CD4-positive, CD25-positive, alpha-beta regulatory T cell (primary cell): ENCODE results near the gene BMP7. TPM values are rescaled to one million over a fixed set of nuclear protein-coding genes. Genes with fewer than 3 reads are reported as not detected.

Experiments
- ATAC-seq, 2 donors: fragments of 150-1000 bp; cut with Tn5 transposase; one replicate each; pipeline ENCODE4 v1.10.0; 2021; ENCODE audit warnings: low read depth in 2 of 2, moderate number of reproducible peaks in 2 of 2, moderate library complexity in 1 of 2
- DNase-seq, 3 donors: peaks; one replicate each; pipeline versions ENCODE4 v3.0.0 to v3.0.0-alpha.2; 2012 to 2022; ENCODE audit warnings: mixed read lengths in 1 of 3
- H3K27ac ChIP-seq: one replicate; pipeline ENCODE4 v1.7.0; 2013; ENCODE audit warnings: mild to moderate bottlenecking, low read length; ENCODE audit not compliant: insufficient read depth, poor library complexity, severe bottlenecking
- H3K27me3 ChIP-seq: one replicate; pipeline ENCODE4 v1.7.0; 2013; ENCODE audit warnings: low read length; ENCODE audit not compliant: control insufficient read depth, insufficient read depth
- H3K36me3 ChIP-seq: one replicate; pipeline ENCODE4 v1.7.0; 2013; ENCODE audit warnings: mild to moderate bottlenecking, low read length, moderate library complexity; ENCODE audit not compliant: control insufficient read depth, insufficient read depth
- H3K4me1 ChIP-seq: 2 replicates; pipeline ENCODE4 v1.7.0; 2013; ENCODE audit warnings: mild to moderate bottlenecking, low read length; ENCODE audit not compliant: insufficient read depth, control insufficient read depth, poor library complexity, severe bottlenecking
- H3K4me3 ChIP-seq: one replicate; pipeline ENCODE4 v1.7.0; 2013; ENCODE audit warnings: low read depth, mild to moderate bottlenecking, low read length, moderate library complexity
- H3K9me3 ChIP-seq, 2 experiments: 1 replicate in 1 of 2; 2 replicates in 1 of 2; pipeline ENCODE4 v1.7.0; 2013; ENCODE audit warnings: low read length in 2 of 2, mild to moderate bottlenecking in 1 of 2, moderate library complexity in 1 of 2; ENCODE audit not compliant: control insufficient read depth in 2 of 2
- H3K27ac Mint-ChIP-seq, 3 donors: one replicate each; pipeline ENCODE4 v1.8.0; 2020 to 2022; ENCODE audit warnings: mild to moderate bottlenecking in 3 of 3, mixed read lengths in 3 of 3, moderate library complexity in 2 of 3
- H3K27me3 Mint-ChIP-seq: one replicate; pipeline ENCODE4 v1.8.0; 2022; ENCODE audit warnings: mild to moderate bottlenecking, mixed read lengths
- H3K36me3 Mint-ChIP-seq: one replicate; pipeline ENCODE4 v1.8.0; 2020; ENCODE audit warnings: mixed read lengths
- H3K4me1 Mint-ChIP-seq, 4 donors: one replicate each; pipeline ENCODE4 v1.8.0; 2020 to 2022; ENCODE audit warnings: mixed read lengths in 4 of 4, mild to moderate bottlenecking in 1 of 4
- H3K4me3 Mint-ChIP-seq, 4 donors: one replicate each; pipeline ENCODE4 v1.8.0; 2020 to 2022; ENCODE audit warnings: mild to moderate bottlenecking in 4 of 4, mixed read lengths in 4 of 4, moderate library complexity in 3 of 4
- H3K9me3 Mint-ChIP-seq, 7 donors: one replicate each; pipeline ENCODE4 v1.8.0; 2020 to 2022; ENCODE audit warnings: mixed read lengths in 7 of 7, mild to moderate bottlenecking in 3 of 7, moderate library complexity in 2 of 7
- polyA plus RNA-seq, 4 donors: library from polyadenylated mRNA; unstranded; fragments of 300-500 nt; fragmentation: Illumina TruSeq; gene quantifications; one replicate each; pipeline ENCODE4 v1.2.3, GENCODE V29; 2021
- total RNA-seq: library from RNA; stranded (reverse); gene quantifications from one replicate; pipeline ENCODE4 v1.2.3, GENCODE V29; 2022

Gene BMP7
- total and polyA plus RNA-seq, 5 donors from 2014 or later: not detected

DNA sequence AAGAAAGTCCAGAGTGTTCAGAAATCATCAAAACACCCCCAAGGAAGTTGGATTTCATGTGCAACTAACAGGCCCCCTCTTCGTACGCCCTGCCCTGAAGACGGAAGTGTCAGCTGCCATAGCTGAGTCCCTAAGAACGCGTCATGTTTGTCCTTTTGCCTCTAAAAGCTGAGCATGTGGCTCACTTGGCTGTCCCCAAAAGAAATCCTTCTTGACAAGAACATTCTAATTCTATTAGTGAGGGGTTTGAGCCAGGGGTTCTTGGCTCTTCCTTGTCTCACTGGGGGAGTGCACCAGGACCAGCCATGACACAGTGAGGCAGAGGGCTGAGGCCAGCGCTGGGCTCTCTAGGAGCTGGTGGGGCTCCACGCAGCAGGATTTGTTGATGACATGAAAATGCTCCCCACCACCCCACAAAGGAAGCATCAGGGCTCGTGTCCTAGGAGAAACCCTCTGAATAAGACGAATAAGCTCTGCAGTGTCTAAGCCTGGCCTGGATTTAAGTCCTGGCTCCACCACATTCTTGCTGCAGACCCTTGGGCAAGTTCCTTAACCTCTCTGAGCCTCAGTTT lies 43.2 kb upstream of the BMP7 start:
- Mint-ChIP-seq H3K9me3 (no peaks in the 10 kb centered on the region), H3K27me3 (peaks cover 20% of the 10 kb centered on the region), H3K4me3 (no peak overlapping the region), H3K27ac (no peak overlapping the region), H3K36me3 (no peaks in the 10 kb centered on the region), H3K4me1 (no peaks in the 10 kb centered on the region)
- Histone ChIP-seq H3K9me3 (no peaks in the 10 kb centered on the region), H3K4me3 (no peak overlapping the region), H3K36me3 (no peaks in the 10 kb centered on the region), H3K27ac (no peak overlapping the region), H3K27me3 (no peaks in the 10 kb centered on the region), H3K4me1 (no peaks in the 10 kb centered on the region)
- no peak for ATAC-seq
- no peak for DNase-seq

DNA sequence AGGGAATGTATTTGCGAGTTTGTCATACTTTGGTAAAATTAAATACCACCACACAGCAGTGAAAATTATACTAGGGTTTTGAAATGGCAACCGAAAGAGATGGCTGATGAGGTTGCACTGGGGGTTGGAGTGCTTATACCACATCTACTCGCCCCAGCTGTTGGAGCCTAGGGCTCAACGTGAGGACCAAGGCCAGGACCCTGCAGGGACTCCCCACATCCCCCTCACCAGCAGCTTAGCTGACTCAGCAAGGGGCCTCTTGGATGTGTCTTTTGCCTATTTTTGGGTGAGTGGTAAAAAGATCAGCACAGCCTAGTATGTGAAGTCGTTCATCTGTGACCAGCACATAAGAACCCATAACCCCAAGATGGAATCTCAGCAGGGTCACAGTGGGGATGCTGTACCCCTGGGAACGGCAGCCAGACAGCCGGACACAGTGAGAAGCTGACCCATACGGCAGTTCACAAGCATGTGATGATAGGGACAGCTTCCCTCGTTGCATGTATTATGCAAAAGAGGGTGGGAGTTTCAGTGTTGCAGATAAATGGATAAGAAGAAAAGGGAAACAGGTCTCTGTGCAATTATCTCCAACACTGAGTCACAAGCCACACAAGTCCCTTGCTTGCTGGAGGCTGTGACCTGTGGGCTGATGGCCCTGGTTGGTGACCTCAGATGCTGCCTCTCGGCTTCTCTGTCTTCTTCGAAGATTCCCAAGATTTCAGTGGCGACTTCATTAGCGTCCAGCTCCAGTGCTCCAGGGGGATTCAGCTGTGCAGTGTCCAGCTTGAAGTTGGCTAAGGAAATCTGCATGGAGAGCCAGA lies 42.2 kb upstream of the BMP7 start:
- Mint-ChIP-seq H3K27ac (no peak overlapping the region), H3K4me1 (no peaks in the 10 kb centered on the region), H3K9me3 (no peaks in the 10 kb centered on the region), H3K4me3 (no peak overlapping the region), H3K27me3 (peaks cover 20% of the 10 kb centered on the region), H3K36me3 (no peaks in the 10 kb centered on the region)
- no peak for ATAC-seq
- Histone ChIP-seq H3K27me3 (no peaks in the 10 kb centered on the region), H3K4me1 (no peaks in the 10 kb centered on the region), H3K4me3 (no peak overlapping the region), H3K9me3 (no peaks in the 10 kb centered on the region), H3K36me3 (no peaks in the 10 kb centered on the region), H3K27ac (no peak overlapping the region)
- no peak for DNase-seq

DNA sequence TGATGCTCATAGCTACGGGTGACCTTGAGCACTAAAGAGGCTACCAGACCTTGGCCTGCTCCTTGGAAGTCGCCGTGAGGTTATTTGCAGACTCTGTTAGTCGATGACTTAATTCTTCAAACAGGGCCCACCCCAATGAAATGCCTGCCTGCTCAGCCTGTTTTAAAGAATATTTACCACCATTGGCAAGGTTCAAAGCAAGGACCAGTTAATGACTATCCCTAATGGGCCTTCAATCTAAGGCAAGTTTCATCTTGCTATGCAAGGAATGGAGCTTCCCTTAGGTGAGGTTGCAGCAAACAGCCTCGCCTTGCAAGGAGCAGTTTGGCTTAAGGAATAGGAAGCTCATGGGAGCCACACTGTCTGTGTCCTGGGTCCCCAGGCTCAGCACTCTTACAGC lies 40.3 kb upstream of the BMP7 start:
- ATAC-seq (no peak), DNase-seq (no peak)
- Histone ChIP-seq H3K36me3 (no peaks in the 10 kb centered on the region), H3K27ac (no peak overlapping the region), H3K4me1 (no peaks in the 10 kb centered on the region), H3K27me3 (no peaks in the 10 kb centered on the region), H3K4me3 (no peak overlapping the region), H3K9me3 (no peaks in the 10 kb centered on the region)
- no peaks in the 10 kb centered on the region for H3K4me1 Mint-ChIP-seq
- H3K27ac Mint-ChIP-seq: no peak overlapping the region
- H3K27me3 Mint-ChIP-seq: peaks cover 29% of the 10 kb centered on the region
- H3K4me3 Mint-ChIP-seq: no peak overlapping the region
- no peaks in the 10 kb centered on the region for H3K9me3 Mint-ChIP-seq
- H3K36me3 Mint-ChIP-seq: no peaks in the 10 kb centered on the region

DNA sequence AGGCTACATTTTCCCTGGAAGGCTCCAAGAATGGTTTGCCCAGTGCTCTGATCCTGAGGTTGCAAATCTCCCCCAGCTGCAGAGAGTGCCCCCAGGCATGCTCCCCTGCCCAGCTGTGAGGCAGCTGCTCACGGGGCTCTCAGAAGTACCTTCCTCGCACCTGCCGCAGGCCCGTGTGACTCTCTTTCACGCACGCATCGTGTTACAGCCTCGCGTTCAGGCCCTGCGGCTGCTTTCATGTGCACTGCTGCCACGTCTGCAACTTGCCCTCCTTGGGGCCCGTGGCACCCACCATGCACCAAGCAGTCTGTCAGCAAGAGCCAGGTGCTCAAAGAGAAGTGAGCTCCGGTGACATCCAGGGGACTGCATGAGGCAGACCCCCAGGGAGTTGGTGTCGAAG lies 34.6 kb upstream of the BMP7 start:
- Histone ChIP-seq H3K4me1 (no peaks in the 10 kb centered on the region), H3K27me3 (no peaks in the 10 kb centered on the region), H3K9me3 (no peaks in the 10 kb centered on the region), H3K27ac (no peak overlapping the region), H3K4me3 (no peak overlapping the region), H3K36me3 (no peaks in the 10 kb centered on the region)
- H3K36me3 Mint-ChIP-seq: no peaks in the 10 kb centered on the region
- DNase-seq: no peak
- H3K27ac Mint-ChIP-seq: no peak overlapping the region
- H3K27me3 Mint-ChIP-seq: peaks cover 17% of the 10 kb centered on the region
- no peak for ATAC-seq
- H3K9me3 Mint-ChIP-seq: no peaks in the 10 kb centered on the region
- H3K4me1 Mint-ChIP-seq: no peaks in the 10 kb centered on the region
- H3K4me3 Mint-ChIP-seq: no peak overlapping the region

DNA sequence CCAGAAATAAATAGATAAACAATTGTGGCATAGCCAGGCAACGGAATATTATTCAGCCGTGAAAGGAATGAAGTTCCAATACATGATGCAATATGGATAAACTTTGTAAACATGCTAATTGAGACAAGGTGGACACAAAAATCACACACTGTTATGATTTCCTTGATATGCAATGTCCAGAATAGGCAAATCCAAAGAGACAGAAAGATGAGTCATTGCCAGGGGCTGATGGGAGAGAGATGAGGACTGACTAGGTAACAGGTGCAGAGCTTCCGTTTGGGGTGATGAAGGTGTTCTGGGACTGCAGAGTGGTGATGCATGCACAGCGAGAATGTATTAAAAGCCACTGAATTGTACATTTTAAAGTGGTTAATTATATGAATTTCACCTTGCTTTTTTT lies 32.0 kb upstream of the BMP7 start:
- Mint-ChIP-seq H3K4me3 (no peak overlapping the region), H3K4me1 (no peaks in the 10 kb centered on the region), H3K36me3 (no peaks in the 10 kb centered on the region), H3K9me3 (no peaks in the 10 kb centered on the region), H3K27me3 (peaks cover 14% of the 10 kb centered on the region), H3K27ac (no peak overlapping the region)
- no peaks in the 10 kb centered on the region for H3K27me3 ChIP-seq
- no peaks in the 10 kb centered on the region for H3K4me1 ChIP-seq
- H3K27ac ChIP-seq: no peak overlapping the region
- H3K9me3 ChIP-seq: no peaks in the 10 kb centered on the region
- DNase-seq (no peak), ATAC-seq (no peak)
- no peak overlapping the region for H3K4me3 ChIP-seq
- H3K36me3 ChIP-seq: no peaks in the 10 kb centered on the region

DNA sequence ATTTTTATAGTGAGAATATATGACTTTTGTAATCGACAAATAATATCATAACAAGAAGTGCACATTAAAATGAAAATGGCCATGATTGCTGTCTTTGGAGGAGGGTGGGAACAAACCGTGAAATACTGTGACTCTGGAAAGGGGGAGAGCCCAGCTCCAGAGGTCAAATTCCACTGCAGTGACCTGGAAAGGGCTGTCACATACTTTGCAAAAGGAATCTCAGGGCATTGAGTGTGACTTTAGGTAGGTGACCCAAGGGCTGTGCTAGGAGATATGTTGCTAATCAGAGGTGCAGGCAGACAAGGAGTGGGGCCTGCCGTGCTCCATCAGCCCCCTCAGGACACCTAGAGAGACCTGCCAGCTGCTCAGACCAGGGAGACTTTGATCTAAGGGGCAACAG lies 28.1 kb upstream of the BMP7 start:
- Mint-ChIP-seq H3K4me1 (no peaks in the 10 kb centered on the region), H3K27ac (no peak overlapping the region), H3K9me3 (no peaks in the 10 kb centered on the region), H3K27me3 (peaks cover 26% of the 10 kb centered on the region), H3K4me3 (no peak overlapping the region), H3K36me3 (no peaks in the 10 kb centered on the region)
- DNase-seq: no peak
- Histone ChIP-seq H3K27me3 (no peaks in the 10 kb centered on the region), H3K27ac (no peak overlapping the region), H3K36me3 (no peaks in the 10 kb centered on the region), H3K9me3 (no peaks in the 10 kb centered on the region), H3K4me1 (no peaks in the 10 kb centered on the region), H3K4me3 (no peak overlapping the region)
- no peak for ATAC-seq

DNA sequence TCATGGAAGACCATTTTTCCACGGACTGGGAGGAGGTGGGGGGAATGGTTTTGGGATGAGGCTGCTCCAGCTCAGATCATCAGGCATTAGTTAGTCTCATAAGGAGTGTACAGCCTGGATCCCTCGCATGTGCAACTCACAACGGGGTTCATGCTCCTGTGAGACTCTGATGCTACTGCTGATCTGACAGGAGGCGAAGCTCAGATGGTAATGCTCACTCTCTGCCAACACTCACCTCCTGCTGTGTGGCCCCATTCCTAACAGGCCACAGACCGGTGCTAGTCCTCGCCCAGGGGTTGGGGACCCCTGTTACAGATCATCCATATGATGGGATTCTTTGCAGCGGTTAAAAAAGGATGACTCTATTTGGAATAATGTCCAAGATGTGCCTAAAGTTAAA lies 27.6 kb upstream of the BMP7 start:
- Histone ChIP-seq H3K27ac (no peak overlapping the region), H3K27me3 (no peaks in the 10 kb centered on the region), H3K36me3 (no peaks in the 10 kb centered on the region), H3K4me3 (no peak overlapping the region), H3K4me1 (no peaks in the 10 kb centered on the region), H3K9me3 (no peaks in the 10 kb centered on the region)
- Mint-ChIP-seq H3K9me3 (no peaks in the 10 kb centered on the region), H3K27me3 (peaks cover 29% of the 10 kb centered on the region), H3K4me3 (no peak overlapping the region), H3K4me1 (no peaks in the 10 kb centered on the region), H3K27ac (no peak overlapping the region), H3K36me3 (no peaks in the 10 kb centered on the region)
- ATAC-seq (no peak), DNase-seq (no peak)

DNA sequence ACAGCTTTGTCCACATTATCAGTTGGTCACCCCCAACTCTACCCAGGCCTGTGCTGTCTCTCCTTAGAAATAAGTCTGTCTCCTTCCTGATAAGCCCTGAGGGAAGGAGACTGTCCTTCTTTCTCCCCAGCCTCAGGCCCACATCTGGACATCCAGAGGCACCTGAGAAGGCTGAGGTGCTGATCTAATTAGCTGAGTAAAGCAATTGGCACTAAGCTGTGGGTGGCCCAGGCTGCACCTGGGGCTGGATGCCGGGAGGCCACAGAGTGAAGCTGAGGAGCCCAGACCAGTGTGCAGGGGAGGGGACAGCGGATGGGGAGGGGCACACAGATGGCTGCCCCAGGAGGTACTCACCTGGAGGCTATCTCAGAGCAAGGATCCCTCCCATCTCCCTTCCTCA lies 26.2 kb upstream of the BMP7 start:
- H3K27me3 Mint-ChIP-seq: peaks cover 30% of the 10 kb centered on the region
- no peaks in the 10 kb centered on the region for H3K36me3 Mint-ChIP-seq
- Histone ChIP-seq H3K27me3 (no peaks in the 10 kb centered on the region), H3K4me3 (no peak overlapping the region), H3K36me3 (no peaks in the 10 kb centered on the region), H3K9me3 (no peaks in the 10 kb centered on the region), H3K27ac (no peak overlapping the region), H3K4me1 (no peaks in the 10 kb centered on the region)
- no peaks in the 10 kb centered on the region for H3K4me1 Mint-ChIP-seq
- no peak for DNase-seq
- no peak for ATAC-seq
- H3K9me3 Mint-ChIP-seq: no peaks in the 10 kb centered on the region
- no peak overlapping the region for H3K27ac Mint-ChIP-seq
- H3K4me3 Mint-ChIP-seq: no peak overlapping the region
